Neural cell (in vitro differentiated cells): Measurements from ENCODE around the gene KCNJ16. TPM values are rescaled to one million over a fixed set of nuclear protein-coding genes. Genes with fewer than 3 reads are reported as not detected.

Experiments
- H2AFZ ChIP-seq: fragments of 200-600, 300-800 bp; sonication (generic), shearing (Covaris generic); 2 replicates; pipeline ENCODE4 v1.6.0; 2014; ENCODE audit warnings: low read depth, mild to moderate bottlenecking, antibody characterized with exemption, low read length, moderate library complexity
- H3F3A ChIP-seq: fragments of 200-600 bp; shearing (Covaris generic); 2 replicates; pipeline ENCODE4 v1.6.1; 2016; ENCODE audit warnings: mild to moderate bottlenecking, moderate library complexity, mixed read lengths, antibody characterized with exemption, low read length; ENCODE audit not compliant: insufficient read depth, poor library complexity, severe bottlenecking
- H3K27ac ChIP-seq: fragments of 200-600, 300-800 bp; sonication (generic), shearing (Covaris generic); 2 replicates; pipeline ENCODE4 v1.5.1; 2014; ENCODE audit warnings: mild to moderate bottlenecking, low read length, moderate library complexity
- H3K27me3 ChIP-seq: fragments of 300-800, 200-600 bp; sonication (generic), shearing (Covaris generic); 2 replicates; pipeline ENCODE4 v1.6.0; 2014; ENCODE audit warnings: mild to moderate bottlenecking, low read depth, low read length, moderate library complexity; ENCODE audit not compliant: insufficient read depth
- H3K36me3 ChIP-seq: fragments of 300-800, 200-600 bp; sonication (generic), shearing (Covaris generic); 2 replicates; pipeline ENCODE4 v1.5.1; 2014; ENCODE audit warnings: mild to moderate bottlenecking, antibody characterized with exemption, low read length, moderate library complexity; ENCODE audit not compliant: insufficient read depth
- H3K4me2 ChIP-seq: fragments of 300-800, 200-600 bp; sonication (generic), shearing (Covaris generic); 2 replicates; pipeline ENCODE4 v1.6.0; 2014; ENCODE audit warnings: mild to moderate bottlenecking, low read length
- H3K4me3 ChIP-seq: fragments of 300-800, 200-600 bp; sonication (generic), shearing (Covaris generic); 2 replicates; pipeline ENCODE4 v1.5.1; 2014; ENCODE audit warnings: mild to moderate bottlenecking, low read length, moderate library complexity
- H3K79me2 ChIP-seq: fragments of 200-600 bp; shearing (Covaris generic); replicated peaks from 2 replicates; pipeline ENCODE4 v1.6.0; 2014; ENCODE audit warnings: mild to moderate bottlenecking, low read length, moderate library complexity; ENCODE audit not compliant: insufficient read depth
- H3K9ac ChIP-seq: fragments of 300-800, 200-600 bp; sonication (generic), shearing (Covaris generic); 2 replicates; pipeline ENCODE4 v1.6.1; 2016; ENCODE audit warnings: mild to moderate bottlenecking, low read length, mixed read lengths
- H3K9me2 ChIP-seq: fragments of 200-600 bp; shearing (Covaris generic); 2 replicates; pipeline ENCODE4 v1.6.1; 2016; ENCODE audit warnings: mild to moderate bottlenecking, low read length, mixed read lengths; ENCODE audit not compliant: insufficient read depth
- H3K9me3 ChIP-seq: fragments of 200-600, 300-800 bp; sonication (generic), shearing (Covaris generic); 2 replicates; pipeline ENCODE4 v1.6.1; 2016; ENCODE audit warnings: mild to moderate bottlenecking, mixed run types, low read length, moderate library complexity, mixed read lengths
- H4K20me1 ChIP-seq: fragments of 200-600 bp; shearing (Covaris generic); 2 replicates; pipeline ENCODE4 v1.6.1; 2016; ENCODE audit warnings: mild to moderate bottlenecking, mixed run types; ENCODE audit not compliant: insufficient read depth
- EP300 ChIP-seq: fragments of 450-650 bp; conservative IDR thresholded peaks from 2 replicates; pipeline ENCODE4 v1.6.1; 2014; ENCODE audit warnings: antibody characterized with exemption, mild to moderate bottlenecking, moderate library complexity; ENCODE audit not compliant: poor library complexity, severe bottlenecking
- EZH2 ChIP-seq: fragments of 200-600, 300-800 bp; shearing (Covaris generic), sonication (generic); IDR thresholded peaks from 2 replicates; pipeline ENCODE4 v1.6.1; 2014; ENCODE audit warnings: antibody characterized with exemption, low read length, borderline replicate concordance, mild to moderate bottlenecking; ENCODE audit not compliant: insufficient read depth, poor library complexity, severe bottlenecking
- MXI1 ChIP-seq: fragments of 450-650 bp; conservative IDR thresholded peaks from 2 replicates; pipeline ENCODE4 v1.6.1; 2014; ENCODE audit warnings: antibody characterized with exemption, mild to moderate bottlenecking; ENCODE audit not compliant: poor library complexity, severe bottlenecking
- POLR2AphosphoS5 ChIP-seq: IDR thresholded peaks from 2 replicates; pipeline ENCODE4 v1.6.1; 2012
- RAD21 ChIP-seq: fragments of 450-650 bp; conservative IDR thresholded peaks from 2 replicates; pipeline ENCODE4 v1.6.1; 2014; ENCODE audit warnings: antibody characterized with exemption, mild to moderate bottlenecking, moderate library complexity
- SMC3 ChIP-seq: fragments of 450-650 bp; conservative IDR thresholded peaks from 2 replicates; pipeline ENCODE4 v1.6.1; 2014; ENCODE audit warnings: antibody characterized with exemption, mild to moderate bottlenecking, moderate library complexity; ENCODE audit not compliant: poor library complexity
- TAF1 ChIP-seq: IDR thresholded peaks from 2 replicates; pipeline ENCODE4 v1.6.1; 2012; ENCODE audit warnings: low read depth
- polyA plus RNA-seq: library from polyadenylated mRNA; depleted of rRNA; stranded (reverse); fragments of >200 nt; gene quantifications from 2 replicates; pipeline ENCODE4 v1.2.3, GENCODE V29; 2014
- TF ChIP-seq, protein P1 (sequence below): IDR thresholded peaks from 2 replicates; pipeline ENCODE4 v1.6.1; 2012; ENCODE audit warnings: borderline replicate concordance
- TF ChIP-seq, protein P2 (sequence below): fragments of 450-650 bp; IDR thresholded peaks from 2 replicates; pipeline ENCODE4 v1.5.1; 2014; ENCODE audit warnings: antibody characterized with exemption, mild to moderate bottlenecking, moderate library complexity; ENCODE audit not compliant: poor library complexity, severe bottlenecking

KCNJ16 gene
- polyA plus RNA-seq, 1 donor from 2014 or later = 1.7 TPM

DNA sequence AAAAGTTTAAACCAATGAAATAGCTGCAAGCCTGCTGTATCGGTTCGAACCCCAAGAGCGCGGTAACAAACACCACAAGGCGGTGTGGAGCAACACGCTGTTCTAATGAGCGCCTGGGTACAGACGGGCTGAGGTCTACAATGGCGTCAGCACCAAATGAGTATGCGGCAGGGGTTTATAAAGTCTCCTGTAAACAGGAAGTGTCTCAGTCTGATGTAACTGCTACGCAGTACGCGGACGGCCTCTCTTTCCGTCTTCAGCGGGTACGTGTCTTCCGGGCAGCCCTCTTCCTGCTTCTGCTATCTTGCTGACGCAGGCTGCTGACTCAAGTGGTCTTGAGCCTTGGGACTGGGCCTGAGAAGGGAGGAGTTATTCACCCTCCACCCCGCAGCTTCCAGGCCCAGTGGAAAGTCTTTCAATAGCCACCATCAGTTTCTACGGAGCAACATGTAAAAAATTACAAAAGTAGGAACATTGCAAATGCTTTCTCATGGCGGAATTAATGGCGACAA lies 53.8 kb downstream of the KCNJ16 start:
- Histone ChIP-seq H2AFZ (no peak overlapping the region), H3K9me3 (no peaks in the 10 kb centered on the region), H3K4me3 (no peak overlapping the region), H3K79me2 (no peaks in the 10 kb centered on the region), H3K9me2 (no peaks in the 10 kb centered on the region), H3K27ac (no peak overlapping the region), H3K27me3 (no peaks in the 10 kb centered on the region), H4K20me1 (no peaks in the 10 kb centered on the region), H3K9ac (no peak overlapping the region), H3K4me2 (no peak overlapping the region), H3K36me3 (no peaks in the 10 kb centered on the region), H3F3A (no peaks in the 10 kb centered on the region)
- TF ChIP-seq TAF1 (no peak), POLR2AphosphoS5 (no peak), EZH2 (no peak), SMC3 (no peak), RAD21 (no peak), MXI1 (no peak), EP300 (no peak)
- TF ChIP-seq, protein P1, sequence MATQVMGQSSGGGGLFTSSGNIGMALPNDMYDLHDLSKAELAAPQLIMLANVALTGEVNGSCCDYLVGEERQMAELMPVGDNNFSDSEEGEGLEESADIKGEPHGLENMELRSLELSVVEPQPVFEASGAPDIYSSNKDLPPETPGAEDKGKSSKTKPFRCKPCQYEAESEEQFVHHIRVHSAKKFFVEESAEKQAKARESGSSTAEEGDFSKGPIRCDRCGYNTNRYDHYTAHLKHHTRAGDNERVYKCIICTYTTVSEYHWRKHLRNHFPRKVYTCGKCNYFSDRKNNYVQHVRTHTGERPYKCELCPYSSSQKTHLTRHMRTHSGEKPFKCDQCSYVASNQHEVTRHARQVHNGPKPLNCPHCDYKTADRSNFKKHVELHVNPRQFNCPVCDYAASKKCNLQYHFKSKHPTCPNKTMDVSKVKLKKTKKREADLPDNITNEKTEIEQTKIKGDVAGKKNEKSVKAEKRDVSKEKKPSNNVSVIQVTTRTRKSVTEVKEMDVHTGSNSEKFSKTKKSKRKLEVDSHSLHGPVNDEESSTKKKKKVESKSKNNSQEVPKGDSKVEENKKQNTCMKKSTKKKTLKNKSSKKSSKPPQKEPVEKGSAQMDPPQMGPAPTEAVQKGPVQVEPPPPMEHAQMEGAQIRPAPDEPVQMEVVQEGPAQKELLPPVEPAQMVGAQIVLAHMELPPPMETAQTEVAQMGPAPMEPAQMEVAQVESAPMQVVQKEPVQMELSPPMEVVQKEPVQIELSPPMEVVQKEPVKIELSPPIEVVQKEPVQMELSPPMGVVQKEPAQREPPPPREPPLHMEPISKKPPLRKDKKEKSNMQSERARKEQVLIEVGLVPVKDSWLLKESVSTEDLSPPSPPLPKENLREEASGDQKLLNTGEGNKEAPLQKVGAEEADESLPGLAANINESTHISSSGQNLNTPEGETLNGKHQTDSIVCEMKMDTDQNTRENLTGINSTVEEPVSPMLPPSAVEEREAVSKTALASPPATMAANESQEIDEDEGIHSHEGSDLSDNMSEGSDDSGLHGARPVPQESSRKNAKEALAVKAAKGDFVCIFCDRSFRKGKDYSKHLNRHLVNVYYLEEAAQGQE = no peak
- TF ChIP-seq, protein P2, sequence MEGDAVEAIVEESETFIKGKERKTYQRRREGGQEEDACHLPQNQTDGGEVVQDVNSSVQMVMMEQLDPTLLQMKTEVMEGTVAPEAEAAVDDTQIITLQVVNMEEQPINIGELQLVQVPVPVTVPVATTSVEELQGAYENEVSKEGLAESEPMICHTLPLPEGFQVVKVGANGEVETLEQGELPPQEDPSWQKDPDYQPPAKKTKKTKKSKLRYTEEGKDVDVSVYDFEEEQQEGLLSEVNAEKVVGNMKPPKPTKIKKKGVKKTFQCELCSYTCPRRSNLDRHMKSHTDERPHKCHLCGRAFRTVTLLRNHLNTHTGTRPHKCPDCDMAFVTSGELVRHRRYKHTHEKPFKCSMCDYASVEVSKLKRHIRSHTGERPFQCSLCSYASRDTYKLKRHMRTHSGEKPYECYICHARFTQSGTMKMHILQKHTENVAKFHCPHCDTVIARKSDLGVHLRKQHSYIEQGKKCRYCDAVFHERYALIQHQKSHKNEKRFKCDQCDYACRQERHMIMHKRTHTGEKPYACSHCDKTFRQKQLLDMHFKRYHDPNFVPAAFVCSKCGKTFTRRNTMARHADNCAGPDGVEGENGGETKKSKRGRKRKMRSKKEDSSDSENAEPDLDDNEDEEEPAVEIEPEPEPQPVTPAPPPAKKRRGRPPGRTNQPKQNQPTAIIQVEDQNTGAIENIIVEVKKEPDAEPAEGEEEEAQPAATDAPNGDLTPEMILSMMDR = no peak

DNA sequence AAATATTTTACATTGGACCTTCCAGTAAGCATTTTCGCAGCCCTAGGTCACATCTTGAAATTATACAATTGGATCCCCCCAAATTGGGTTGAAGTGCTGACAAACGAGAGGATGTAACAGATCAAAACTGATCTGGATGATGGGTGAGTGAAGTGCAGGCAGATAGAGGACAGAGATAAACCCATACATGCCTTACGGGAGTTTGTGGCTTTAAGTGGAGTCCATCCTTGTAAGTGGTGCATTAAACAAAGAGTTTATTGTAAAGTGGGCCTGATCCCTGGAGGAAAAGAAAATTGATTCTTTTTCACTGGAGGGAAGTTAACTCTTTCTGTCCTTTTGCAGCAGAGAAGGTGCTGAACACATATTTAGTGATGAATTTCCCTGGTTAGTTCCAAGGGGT lies 55.3 kb downstream of the KCNJ16 start:
- TF ChIP-seq POLR2AphosphoS5 (no peak), EP300 (no peak), EZH2 (no peak), TAF1 (no peak), MXI1 (no peak), RAD21 (no peak), SMC3 (no peak)
- TF ChIP-seq, protein P1 = no peak
- TF ChIP-seq, protein P2 = no peak
- H3K36me3 ChIP-seq = no peaks in the 10 kb centered on the region
- H3K9ac ChIP-seq = no peak overlapping the region
- no peaks in the 10 kb centered on the region for H3K79me2 ChIP-seq
- no peaks in the 10 kb centered on the region for H4K20me1 ChIP-seq
- no peak overlapping the region for H3K27ac ChIP-seq
- no peaks in the 10 kb centered on the region for H3K9me2 ChIP-seq
- no peak overlapping the region for H3K4me2 ChIP-seq
- H3F3A ChIP-seq = no peaks in the 10 kb centered on the region
- no peaks in the 10 kb centered on the region for H3K9me3 ChIP-seq
- H3K4me3 ChIP-seq = no peak overlapping the region
- no peaks in the 10 kb centered on the region for H3K27me3 ChIP-seq
- no peak overlapping the region for H2AFZ ChIP-seq
